ENCODE results near the gene CD3G. TPM values are rescaled to one million over a fixed set of nuclear protein-coding genes. Genes with fewer than 3 reads are reported as not detected.

The CD3G gene
- total and polyA plus RNA-seq, 2 of the 4 experiments (the other 2 are of a cell fraction): not detected

DNA sequence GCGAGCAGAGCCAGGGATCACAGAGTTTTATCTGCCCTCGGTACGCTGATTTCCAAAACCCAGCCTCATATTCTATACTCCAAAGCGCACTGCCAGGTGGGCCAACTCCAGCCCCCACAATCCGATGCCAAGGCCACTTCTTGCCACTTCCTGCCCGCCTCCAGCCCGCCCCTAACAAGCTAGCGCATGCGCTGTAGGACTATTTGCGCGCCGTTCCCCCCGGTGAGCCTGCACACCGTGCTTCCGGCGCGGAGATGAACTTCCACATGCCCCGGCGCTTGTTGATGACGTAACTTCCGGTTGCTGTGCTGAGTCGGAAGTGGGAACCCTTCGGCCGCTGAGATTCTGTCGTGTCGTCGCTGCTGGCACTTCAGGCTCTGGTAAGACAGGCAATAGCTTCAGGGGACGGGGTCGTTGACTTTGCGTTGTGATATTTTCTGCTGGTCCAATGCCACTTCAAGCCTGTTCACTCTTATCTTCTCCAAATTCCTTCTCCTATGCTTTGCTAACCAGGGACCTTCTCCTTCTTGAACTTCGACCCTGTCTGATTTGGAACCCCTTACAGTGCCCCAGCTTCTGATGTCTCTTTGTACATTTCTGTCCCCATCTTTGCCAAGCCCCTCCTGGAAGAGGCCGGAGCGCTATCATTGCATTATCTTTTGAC, 15.3 kb downstream of the CD3G start, which contains the start of gene UBE4A:
Gene UBE4A (plus strand): TSS at position 306 of the 664 bp plus-strand sequence. CDS start 5,481 bp downstream, outside the sequence.
- Histone ChIP-seq H3K9me1 (ENCODE audit: insufficient read depth, low read length) (peaks cover 2% of the 10 kb centered on the region; the same call in 1 of the 2 replicates), H2AK5ac (ENCODE audit: low read depth, low read length) (peak within 1 kb of the TSS; percentile 41; the same call in 1 of the 2 replicates), H3K79me1 (ENCODE audit: low read depth in 1 of 2, low read length in 2 of 2) (peaks cover 24 to 35% of the 10 kb centered on the region in 2 experiments), H2AFZ (replicated peaks; ENCODE audit: low read length, poor library complexity) (peak within 1 kb of the TSS; percentile 99), H4K5ac (ENCODE audit: low read depth, low read length) (peak within 1 kb of the TSS; percentile 98), H3K27me3 (ENCODE audit: control insufficient read depth, insufficient read depth, low read length) (no peaks in the 10 kb centered on the region), H4K20me1 (ENCODE audit: insufficient read depth, low read length) (peaks cover 3% of the 10 kb centered on the region; the same call in 1 of the 2 replicates), H2BK20ac (ENCODE audit: low read depth, low read length) (peak within 1 kb of the TSS; percentile 8; the same call in 1 of the 2 replicates), H3K4ac (ENCODE audit: low read depth, low read length) (peak within 1 kb of the TSS; percentile 92), H2BK5ac (ENCODE audit: low read depth, low read length, poor library complexity, severe bottlenecking) (peak within 1 kb of the TSS; percentile 67), H3K36me3 (ENCODE audit: control insufficient read depth, insufficient read depth, low read length) (no peaks in the 10 kb centered on the region; the same call in 1 of the 2 replicates), H3K4me2 (ENCODE audit: low read depth, low read length) (peak within 1 kb of the TSS; percentile 100), H3K14ac (replicated peaks; ENCODE audit: low read depth, low read length) (peak within 1 kb of the TSS; percentile 94), H2AK9ac (replicated peaks; ENCODE audit: low read depth, low read length, poor library complexity) (peak within 1 kb of the TSS; percentile 94), H3K27ac (ENCODE audit: insufficient read depth, low read length) (peak within 1 kb of the TSS; percentile 75), H3K9ac (ENCODE audit: low read depth, low read length) (peak within 1 kb of the TSS; percentile 97), H3K18ac (ENCODE audit: low read depth, low read length) (peak within 1 kb of the TSS; percentile 59), H3K56ac (ENCODE audit: extremely low read depth, insufficient read depth, low read length) (peak within 1 kb of the TSS; percentile 86), H3K4me3 (ENCODE audit: insufficient read depth, low read depth, low read length) (peak within 1 kb of the TSS; percentile 78), H3K9me3 (ENCODE audit: control insufficient read depth, insufficient read depth, low read length) (0 out of 2 replicates have a peak, but pooled peaks cover 2% of the 10 kb centered on the region), H2BK15ac (ENCODE audit: low read depth, low read length) (peak within 1 kb of the TSS; percentile 51; the same call in 2 of the 3 replicates), H3K4me1 (ENCODE audit: control insufficient read depth, insufficient read depth, low read length) (peaks cover 2% of the 10 kb centered on the region; the same call in 1 of the 2 replicates), H4K8ac (ENCODE audit: low read depth in 2 of 2, low read length in 2 of 2) (peak within 1 kb of the TSS; percentile 95 to 96), H4K91ac (ENCODE audit: insufficient read depth, low read depth, low read length) (peak within 1 kb of the TSS; percentile 86), H2BK120ac (ENCODE audit: low read depth, low read length) (0 out of 2 replicates have a peak within 1 kb of the TSS, but pooled peaks have one; percentile 30), H3K23ac (ENCODE audit: low read depth, low read length) (peak within 1 kb of the TSS; percentile 94)
- DNase-seq (peak; percentile 93), ATAC-seq (ENCODE audit: low read depth) (peak; percentile 88)
- POLR2A ChIA-PET (ENCODE audit: unreplicated experiment): interaction anchor here (0.6 kb wide), 2 partner anchors 8 to 74 kb away, joined by 3 read pairs; no protein-coding TSS in a partner anchor
- in situ Hi-C loops (cut with MboI; ENCODE audit: low sequenced_read_pairs): loop anchor here (10.0 to 25.0 kb wide), 2 partner anchors 215 to 997 kb away; no protein-coding TSS in a partner anchor
- intact Hi-C loops (cut with micrococcal nuclease): no loop called here
- 0% methylated on average over 4 of the region's 33 CpGs; no CpG with 5 or more reads in 1 of the 2 experiments for WGBS, 2 experiments (ENCODE audit: extremely low coverage in 2 of 2, insufficient read length in 1 of 2)
- CTCF ChIA-PET: no interaction called here
- dilution Hi-C loops (cut with HindIII; ENCODE audit: low sequenced_read_pairs, unreplicated experiment): no loop called here
- BruUV-seq (replicated peaks): no TSS peak
- TF ChIP-seq MAZ (IDR thresholded peaks at IDR 0.05; ENCODE audit: borderline replicate concordance, low read depth, low read length) (peak; percentile 57; the same call in 1 of the 2 replicates), RAD21 (IDR thresholded peaks at IDR 0.05; ENCODE audit: low read length) (no peak), CTCF (conservative IDR thresholded peaks at IDR 0.05; ENCODE audit: low read depth, low read length) (no peak), FOS (IDR thresholded peaks at IDR 0.05; ENCODE audit: low read depth, low read length) (no peak), USF2 (IDR thresholded peaks at IDR 0.05; ENCODE audit: low read depth, low read length) (peak; percentile 60), MAFK (IDR thresholded peaks at IDR 0.05; ENCODE audit: low read depth, low read length) (no peak), RFX5 (IDR thresholded peaks at IDR 0.05; ENCODE audit: low read depth, low read length) (0 out of 2 replicates have a peak, but pooled peaks have one; percentile 46), MXI1 (IDR thresholded peaks at IDR 0.05; ENCODE audit: borderline replicate concordance, low read depth, low read length) (peak; percentile 35; the same call in 1 of the 2 replicates), SMC3 (IDR thresholded peaks at IDR 0.05; ENCODE audit: low read depth, low read length) (no peak), NFE2L2 (IDR thresholded peaks at IDR 0.05; ENCODE audit: low read depth, low read length) (0 out of 2 replicates have a peak, but pooled peaks have one; percentile 17), CEBPB (IDR thresholded peaks at IDR 0.05; ENCODE audit: low read depth, low read length) (peak; percentile 90), CHD1 (IDR thresholded peaks at IDR 0.05; ENCODE audit: low read depth, low read length) (no peak), POLR2A (IDR thresholded peaks at IDR 0.05; ENCODE audit: low read depth, low read length) (peak; percentile 80), BHLHE40 (IDR thresholded peaks at IDR 0.05; ENCODE audit: low read depth, low read length) (no peak), RCOR1 (IDR thresholded peaks at IDR 0.05; ENCODE audit: insufficient replicate concordance, low read length) (no peak)

Measured in IMR-90 (cell line).